Measurements from ENCODE around the gene HAND1. TPM values are rescaled to one million over a fixed set of nuclear protein-coding genes. Genes with fewer than 3 reads are reported as not detected.

HAND1 gene
- total RNA-seq, 6 experiments from 2014 or later, result not detected

DNA sequence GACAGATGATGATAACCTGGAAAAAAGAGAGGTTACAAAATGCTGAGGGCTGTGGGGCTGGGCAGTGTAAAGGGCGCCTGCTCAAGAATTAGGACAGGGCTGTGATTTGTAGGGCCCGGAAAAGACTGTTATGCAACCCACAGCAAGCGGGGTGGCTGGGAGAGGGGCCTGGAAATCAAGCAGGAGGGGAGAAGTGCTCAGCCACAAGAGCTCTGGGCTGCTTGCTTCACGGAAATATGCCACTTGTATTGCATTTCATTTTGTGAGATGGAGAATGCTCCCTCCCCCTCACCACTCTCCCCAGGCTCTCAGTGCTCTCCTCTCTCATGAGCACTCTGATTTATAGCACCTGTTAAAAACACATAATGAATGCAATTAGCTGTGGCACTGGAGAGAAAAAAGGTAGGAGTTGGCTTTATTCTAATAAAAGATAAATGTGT lies 8.4 kb upstream of the HAND1 start:
- Mint-ChIP-seq H3K4me1 (ENCODE audit: low read depth) (no peaks in the 10 kb centered on the region), H3K27me3 (ENCODE audit: insufficient read depth) (peaks cover 65% of the 10 kb centered on the region), H3K36me3 (ENCODE audit: low read depth) (no peaks in the 10 kb centered on the region), H3K4me3 (no peak overlapping the region), H3K9me3 (no peaks in the 10 kb centered on the region), H3K27ac (no peak overlapping the region)
- TF ChIP-seq, protein P1, sequence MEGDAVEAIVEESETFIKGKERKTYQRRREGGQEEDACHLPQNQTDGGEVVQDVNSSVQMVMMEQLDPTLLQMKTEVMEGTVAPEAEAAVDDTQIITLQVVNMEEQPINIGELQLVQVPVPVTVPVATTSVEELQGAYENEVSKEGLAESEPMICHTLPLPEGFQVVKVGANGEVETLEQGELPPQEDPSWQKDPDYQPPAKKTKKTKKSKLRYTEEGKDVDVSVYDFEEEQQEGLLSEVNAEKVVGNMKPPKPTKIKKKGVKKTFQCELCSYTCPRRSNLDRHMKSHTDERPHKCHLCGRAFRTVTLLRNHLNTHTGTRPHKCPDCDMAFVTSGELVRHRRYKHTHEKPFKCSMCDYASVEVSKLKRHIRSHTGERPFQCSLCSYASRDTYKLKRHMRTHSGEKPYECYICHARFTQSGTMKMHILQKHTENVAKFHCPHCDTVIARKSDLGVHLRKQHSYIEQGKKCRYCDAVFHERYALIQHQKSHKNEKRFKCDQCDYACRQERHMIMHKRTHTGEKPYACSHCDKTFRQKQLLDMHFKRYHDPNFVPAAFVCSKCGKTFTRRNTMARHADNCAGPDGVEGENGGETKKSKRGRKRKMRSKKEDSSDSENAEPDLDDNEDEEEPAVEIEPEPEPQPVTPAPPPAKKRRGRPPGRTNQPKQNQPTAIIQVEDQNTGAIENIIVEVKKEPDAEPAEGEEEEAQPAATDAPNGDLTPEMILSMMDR (IDR thresholded peaks at IDR 0.05), result no peak
- no peak for DNase-seq

GRCh38 chr5:154485850-154486426 lies 7.9 kb upstream of the HAND1 start:
- Mint-ChIP-seq H3K4me3 (no peak overlapping the region), H3K4me1 (ENCODE audit: low read depth) (no peaks in the 10 kb centered on the region)

DNA sequence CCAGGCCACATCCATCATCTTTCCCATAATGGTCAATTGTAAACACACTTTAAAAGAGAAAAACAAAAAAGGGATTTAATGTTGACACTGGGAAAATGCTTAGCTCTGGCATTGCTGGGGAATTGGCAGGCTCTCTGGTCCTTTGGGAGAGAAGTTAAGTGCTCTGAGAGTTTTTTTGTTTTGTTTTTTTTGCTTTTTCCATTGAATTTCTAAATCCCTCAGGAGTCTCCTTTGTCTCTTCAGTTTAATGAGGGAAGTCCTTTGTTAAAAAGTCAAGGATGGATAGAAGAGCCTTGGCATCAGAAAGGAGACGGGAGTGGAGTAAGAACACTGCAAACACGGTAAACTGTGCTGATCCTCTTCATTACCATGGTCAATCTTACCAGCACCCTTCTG lies 7.1 kb upstream of the HAND1 start:
- Mint-ChIP-seq H3K27ac (no peak overlapping the region), H3K4me3 (no peak overlapping the region), H3K36me3 (ENCODE audit: low read depth) (no peaks in the 10 kb centered on the region), H3K9me3 (no peaks in the 10 kb centered on the region), H3K27me3 (ENCODE audit: insufficient read depth) (peaks cover 77% of the 10 kb centered on the region), H3K4me1 (ENCODE audit: low read depth) (no peaks in the 10 kb centered on the region)
- DNase-seq, result no peak
- TF ChIP-seq, protein P1 (IDR thresholded peaks at IDR 0.05), result no peak

More at GRCh38 chr5:154485850-154486426, 7.9 kb upstream of the HAND1 start:
- TF ChIP-seq, protein P1 (IDR thresholded peaks at IDR 0.05), result no peak
- Mint-ChIP-seq H3K9me3 (no peaks in the 10 kb centered on the region), H3K36me3 (ENCODE audit: low read depth) (no peaks in the 10 kb centered on the region), H3K27me3 (ENCODE audit: insufficient read depth) (peaks cover 69% of the 10 kb centered on the region), H3K27ac (no peak overlapping the region)
- DNase-seq, result no peak

- H3K36me3 Mint-ChIP-seq (ENCODE audit: low read depth), result no peaks in the 10 kb centered on the region
- H3K27ac Mint-ChIP-seq, result no peak overlapping the region
- peaks cover 77% of the 10 kb centered on the region for H3K27me3 Mint-ChIP-seq (ENCODE audit: insufficient read depth)
- no peaks in the 10 kb centered on the region for H3K9me3 Mint-ChIP-seq
- TF ChIP-seq, protein P1 (IDR thresholded peaks at IDR 0.05), result no peak
- no peaks in the 10 kb centered on the region for H3K4me1 Mint-ChIP-seq (ENCODE audit: low read depth)
- no peak overlapping the region for H3K4me3 Mint-ChIP-seq
- DNase-seq, result no peak
Observed at GRCh38 chr5:154484393-154485095, 6.5 kb upstream of the HAND1 start.

- Mint-ChIP-seq H3K9me3 (no peaks in the 10 kb centered on the region), H3K4me3 (no peak overlapping the region), H3K36me3 (ENCODE audit: low read depth) (no peaks in the 10 kb centered on the region), H3K4me1 (ENCODE audit: low read depth) (no peaks in the 10 kb centered on the region), H3K27me3 (ENCODE audit: insufficient read depth) (peaks cover 79% of the 10 kb centered on the region), H3K27ac (no peak overlapping the region)
- DNase-seq, result no peak
- TF ChIP-seq, protein P1 (IDR thresholded peaks at IDR 0.05), result no peak
Observed at GRCh38 chr5:154483654-154484392, 5.8 kb upstream of the HAND1 start.

All from HFFc6 (cell line).